Effector memory CD4-positive, alpha-beta T cell (primary cell): Measurements from ENCODE around the gene CORO7.
"Not testable (repeated sequence)": the region's sequence is repeated elsewhere in the genome, so short reads cannot be mapped to it uniquely, and the experiment has no call there.

ENCODE experiments used
- DNase-seq, 3 donors: peaks; one replicate each; pipeline ENCODE4 v3.0.0-alpha.2; 2020
- H3K27ac ChIP-seq: 2 replicates; pipeline ENCODE4 v1.7.0; 2013; ENCODE audit warnings: mild to moderate bottlenecking, low read length, moderate library complexity; ENCODE audit not compliant: insufficient read depth, poor library complexity, severe bottlenecking
- H3K27me3 ChIP-seq: replicated peaks from 2 replicates; pipeline ENCODE4 v1.7.0; 2013; ENCODE audit warnings: mild to moderate bottlenecking, low read length; ENCODE audit not compliant: insufficient read depth, control insufficient read depth, poor library complexity, severe bottlenecking
- H3K36me3 ChIP-seq: 2 replicates; pipeline ENCODE4 v1.7.0; 2013; ENCODE audit warnings: mild to moderate bottlenecking, low read length, moderate library complexity; ENCODE audit not compliant: control insufficient read depth, insufficient read depth
- H3K4me1 ChIP-seq: 2 replicates; pipeline ENCODE4 v1.7.0; 2013; ENCODE audit warnings: low read length, mild to moderate bottlenecking; ENCODE audit not compliant: control insufficient read depth, insufficient read depth, poor library complexity, severe bottlenecking
- H3K4me3 ChIP-seq: 2 replicates; pipeline ENCODE4 v1.7.0; 2013; ENCODE audit warnings: low read length, low read depth, mild to moderate bottlenecking; ENCODE audit not compliant: insufficient read depth, poor library complexity, severe bottlenecking
- H3K9me3 ChIP-seq: 2 replicates; pipeline ENCODE4 v1.7.0; 2013; ENCODE audit warnings: mild to moderate bottlenecking, low read length, moderate library complexity; ENCODE audit not compliant: control insufficient read depth

CORO7 gene

DNA sequence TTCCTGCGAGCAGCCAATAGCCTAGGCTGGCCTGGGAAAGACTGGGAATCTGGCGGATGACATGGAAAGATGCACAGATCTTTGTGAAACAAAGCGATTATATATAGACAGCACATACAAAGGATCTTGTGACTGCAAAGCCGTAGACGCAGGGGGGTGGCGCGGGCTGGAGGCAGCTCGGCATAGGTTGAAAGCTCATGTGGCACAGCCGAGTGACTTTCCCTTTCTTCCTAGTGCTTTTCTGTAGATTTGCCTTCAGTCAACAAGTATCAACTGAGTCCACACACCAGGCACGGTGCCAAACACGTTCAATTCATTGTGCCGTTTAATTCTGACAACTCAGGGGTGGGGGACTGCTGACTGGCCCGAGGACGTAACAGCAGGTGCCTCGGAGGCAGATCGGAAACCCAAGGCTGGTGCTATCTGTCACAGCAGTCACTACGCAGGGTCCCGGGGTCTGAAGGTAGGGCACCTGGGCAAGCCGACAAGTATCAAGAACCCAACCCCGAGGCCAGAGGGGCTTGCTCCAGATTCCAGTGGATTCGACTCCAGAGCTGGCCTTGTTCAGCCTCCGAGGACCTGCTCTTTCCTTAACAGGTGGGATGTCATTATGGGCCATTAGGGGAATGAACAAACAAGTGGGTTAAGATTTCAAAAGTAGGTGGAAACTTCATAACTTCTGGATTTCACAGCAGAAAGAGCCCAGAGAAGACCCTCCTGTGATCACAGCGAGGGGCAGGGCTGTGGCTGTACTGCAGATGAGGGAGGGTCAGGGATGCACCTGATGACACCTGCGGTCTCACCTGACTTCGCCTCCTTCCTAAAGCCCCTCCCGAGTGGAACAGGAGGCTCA lies 71.2 kb downstream of the CORO7 start:
- Histone ChIP-seq H3K4me1 (peaks cover 4% of the 10 kb centered on the region), H3K9me3 (no peaks in the 10 kb centered on the region), H3K27ac (no peak overlapping the region), H3K27me3 (no peaks in the 10 kb centered on the region), H3K36me3 (peaks cover 10% of the 10 kb centered on the region), H3K4me3 (no peak overlapping the region)
- DNase-seq: no peak

DNA sequence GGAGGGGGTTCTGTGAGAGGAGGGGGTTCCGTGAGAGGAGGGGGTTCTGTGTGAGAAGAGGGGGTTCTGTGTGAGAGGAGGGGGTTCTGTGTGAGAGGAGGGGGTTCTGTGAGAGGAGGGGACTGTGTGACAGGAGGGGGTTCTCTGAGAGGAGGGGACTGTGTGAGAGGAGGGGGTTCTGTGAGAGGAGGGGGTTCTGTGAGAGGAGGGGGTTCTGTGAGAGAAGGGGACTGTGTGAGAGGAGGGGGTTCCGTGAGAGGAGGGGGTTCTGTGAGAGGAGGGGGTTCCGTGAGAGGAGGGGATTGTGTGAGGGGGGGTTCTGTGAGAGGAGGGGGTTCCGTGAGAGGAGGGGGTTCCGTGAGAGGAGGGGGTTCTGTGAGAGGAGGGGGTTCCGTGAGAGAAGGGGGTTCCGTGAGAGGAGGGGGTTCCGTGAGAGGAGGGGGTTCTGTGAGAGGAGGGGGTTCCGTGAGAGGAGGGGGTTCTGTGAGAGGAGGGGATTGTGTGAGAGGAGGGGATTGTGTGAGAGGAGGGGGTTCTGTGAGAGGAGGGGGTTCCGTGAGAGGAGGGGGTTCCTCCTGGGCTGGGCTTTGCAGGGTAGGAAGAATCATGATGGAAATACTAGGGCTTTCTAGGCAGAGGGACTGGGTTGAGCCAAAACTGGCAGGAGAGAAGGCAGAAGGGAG lies 72.0 kb downstream of the CORO7 start:
- not testable (repeated sequence) for DNase-seq

GRCh38 chr16:4342866-4343744 lies 73.3 kb downstream of the CORO7 start:
- Histone ChIP-seq H3K36me3 (peaks cover 25% of the 10 kb centered on the region), H3K4me3 (no peak overlapping the region), H3K27ac (no peak overlapping the region), H3K27me3 (no peaks in the 10 kb centered on the region), H3K9me3 (no peaks in the 10 kb centered on the region), H3K4me1 (no peaks in the 10 kb centered on the region)
- no peak for DNase-seq

More for the DNA sequence above, 72.0 kb downstream of the CORO7 start:
- H3K4me3 ChIP-seq, H3K9me3 ChIP-seq, H3K4me1 ChIP-seq, H3K27ac ChIP-seq, H3K27me3 ChIP-seq: not testable (repeated sequence)
- H3K36me3 ChIP-seq: peaks cover 17% of the 10 kb centered on the region

DNA sequence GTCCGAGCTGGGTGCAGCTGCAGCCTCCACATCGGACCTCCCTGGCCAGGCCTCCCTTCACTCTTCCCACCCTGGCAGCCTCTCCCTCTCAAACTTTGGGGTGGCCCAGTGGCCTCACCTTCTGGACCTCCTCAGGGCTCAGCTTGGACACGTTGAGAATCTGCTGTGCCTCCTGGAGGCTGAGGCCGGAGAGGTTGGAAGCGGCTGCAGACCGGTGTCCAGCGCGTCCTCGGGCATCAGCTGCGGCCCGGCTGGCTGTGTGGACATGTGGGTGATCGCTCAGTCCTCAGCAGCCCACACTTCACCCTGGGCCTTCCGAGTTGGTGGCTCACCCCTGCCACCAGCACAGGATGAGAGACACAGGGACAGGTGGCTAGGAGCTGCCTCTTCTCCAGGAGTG lies 75.1 kb downstream of the CORO7 start:
- DNase-seq: no peak
- no peak overlapping the region for H3K27ac ChIP-seq
- H3K4me3 ChIP-seq: no peak overlapping the region
- H3K4me1 ChIP-seq: no peaks in the 10 kb centered on the region
- H3K9me3 ChIP-seq: no peaks in the 10 kb centered on the region
- H3K36me3 ChIP-seq: peaks cover 19% of the 10 kb centered on the region
- H3K27me3 ChIP-seq: no peaks in the 10 kb centered on the region

DNA sequence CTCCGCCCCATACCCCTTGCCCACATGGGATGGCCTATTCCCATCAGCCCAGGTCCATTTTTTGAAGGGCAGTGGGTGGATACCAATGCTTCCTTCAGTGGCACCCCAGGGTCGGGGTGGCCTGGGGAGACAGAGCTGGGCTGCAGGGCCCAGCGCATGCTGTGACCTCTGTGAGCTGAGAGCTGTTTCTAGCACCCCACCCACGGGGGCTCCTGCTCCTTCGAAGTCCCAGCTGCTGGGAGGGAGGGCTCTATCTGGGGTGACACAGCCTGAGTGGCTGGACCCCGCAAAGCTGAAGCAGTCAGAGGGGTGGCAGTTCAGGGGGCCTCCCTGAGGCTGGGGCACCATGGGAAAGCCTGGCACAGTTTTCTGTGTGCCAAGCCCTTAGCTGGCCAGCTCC lies 76.0 kb downstream of the CORO7 start:
- no peak for DNase-seq
- H3K4me3 ChIP-seq: no peak overlapping the region
- no peaks in the 10 kb centered on the region for H3K4me1 ChIP-seq
- H3K9me3 ChIP-seq: no peaks in the 10 kb centered on the region
- H3K36me3 ChIP-seq: peaks cover 19% of the 10 kb centered on the region
- H3K27me3 ChIP-seq: no peaks in the 10 kb centered on the region
- no peak overlapping the region for H3K27ac ChIP-seq

- H3K4me3 ChIP-seq: no peak overlapping the region
- no peaks in the 10 kb centered on the region for H3K4me1 ChIP-seq
- no peaks in the 10 kb centered on the region for H3K9me3 ChIP-seq
- no peaks in the 10 kb centered on the region for H3K27me3 ChIP-seq
- no peak for DNase-seq
- H3K36me3 ChIP-seq: peaks cover 19% of the 10 kb centered on the region
- no peak overlapping the region for H3K27ac ChIP-seq
These were observed 76.5 kb downstream of the CORO7 start for GRCh38 chr16:4339909-4340308.

GRCh38 chr16:4339455-4339854 lies 76.9 kb downstream of the CORO7 start:
- Histone ChIP-seq H3K36me3 (peaks cover 19% of the 10 kb centered on the region), H3K9me3 (no peaks in the 10 kb centered on the region), H3K27me3 (no peaks in the 10 kb centered on the region), H3K4me3 (no peak overlapping the region), H3K4me1 (no peaks in the 10 kb centered on the region), H3K27ac (no peak overlapping the region)
- DNase-seq: no peak

DNA sequence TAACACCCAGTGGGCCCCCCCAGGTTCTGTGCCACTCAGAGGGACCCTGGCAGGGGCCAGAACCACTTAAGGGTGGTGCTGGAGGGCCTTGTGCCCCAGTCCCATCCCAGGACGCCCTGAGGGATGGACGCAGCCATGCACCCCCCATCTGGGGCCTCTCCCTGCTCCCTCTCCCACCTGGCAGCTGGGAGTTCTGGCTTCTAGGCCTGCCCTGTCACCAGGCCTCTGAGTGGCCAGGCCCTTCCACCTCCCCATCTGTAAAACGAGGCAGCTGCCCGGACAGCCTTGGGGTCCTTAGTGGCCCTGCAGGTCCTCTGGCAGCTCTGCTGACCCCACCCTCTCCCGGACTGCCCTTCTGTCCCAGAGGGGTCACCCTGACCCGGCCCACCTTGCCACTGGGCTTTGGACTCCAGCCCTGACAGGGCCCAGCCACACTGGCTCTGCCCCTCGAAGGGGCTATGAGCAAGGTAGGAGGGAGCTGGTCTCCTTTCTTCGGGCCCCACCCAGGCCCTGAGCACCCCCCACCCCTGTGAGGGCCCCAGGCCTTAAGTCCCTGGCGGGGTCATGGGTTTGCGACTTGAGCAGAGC lies 77.6 kb downstream of the CORO7 start:
- no peaks in the 10 kb centered on the region for H3K27me3 ChIP-seq
- no peaks in the 10 kb centered on the region for H3K4me1 ChIP-seq
- no peak overlapping the region for H3K4me3 ChIP-seq
- no peak overlapping the region for H3K27ac ChIP-seq
- no peak for DNase-seq
- no peaks in the 10 kb centered on the region for H3K9me3 ChIP-seq
- peaks cover 19% of the 10 kb centered on the region for H3K36me3 ChIP-seq

- no peak for DNase-seq
- Histone ChIP-seq H3K27ac (no peak overlapping the region), H3K27me3 (no peaks in the 10 kb centered on the region), H3K4me1 (no peaks in the 10 kb centered on the region), H3K36me3 (peaks cover 19% of the 10 kb centered on the region), H3K9me3 (no peaks in the 10 kb centered on the region), H3K4me3 (no peak overlapping the region)
These were observed 78.2 kb downstream of the CORO7 start for GRCh38 chr16:4338125-4338582.
